Measurements from ENCODE around the gene ANKRD44. TPM values are rescaled to one million over a fixed set of nuclear protein-coding genes. Genes with fewer than 3 reads are reported as not detected.

ANKRD44 gene
- total and polyA plus RNA-seq, 7 donors: 0.35 to 9.3 (median 1.7) TPM

GRCh38 chr2:197135806-197136205, 174.8 kb downstream of the ANKRD44 start:
- no peak for ATAC-seq
- no peak for TF ChIP-seq CTCF (IDR thresholded peaks at IDR 0.05)
- Histone ChIP-seq H3K36me3 (ENCODE audit: insufficient read depth in 1 of 2, low read depth in 1 of 2) (no peaks in the 10 kb centered on the region), H3K27ac (no peak overlapping the region), H3K27me3 (ENCODE audit: insufficient read depth in 3 of 3, low read length in 2 of 3) (no peaks in the 10 kb centered on the region), H3K4me3 (no peak overlapping the region), H3K4me1 (no peaks in the 10 kb centered on the region), H3K9me3 (no peaks in the 10 kb centered on the region)
- intact Hi-C loops (cut with DNase I): no loop called here
- no peak for DNase-seq
- WGBS, 3 donors: 96 to 100% (median 100%) methylated on average over 1 of the region's 1 CpG

GRCh38 chr2:197134206-197134605, 176.4 kb downstream of the ANKRD44 start:
- Histone ChIP-seq H3K9me3 (no peaks in the 10 kb centered on the region), H3K27ac (no peak overlapping the region), H3K27me3 (ENCODE audit: insufficient read depth in 3 of 3, low read length in 2 of 3) (no peaks in the 10 kb centered on the region), H3K4me3 (no peak overlapping the region), H3K4me1 (no peaks in the 10 kb centered on the region), H3K36me3 (ENCODE audit: insufficient read depth in 1 of 2, low read depth in 1 of 2) (no peaks in the 10 kb centered on the region)
- no peak for ATAC-seq
- WGBS, 3 donors: 89 to 96% (median 91%) methylated on average over 2 of the region's 2 CpGs
- intact Hi-C loops (cut with DNase I): no loop called here
- TF ChIP-seq CTCF (IDR thresholded peaks at IDR 0.05): no peak
- DNase-seq: no peak

GRCh38 chr2:197131558-197131855, 179.1 kb downstream of the ANKRD44 start:
- Histone ChIP-seq H3K4me3 (no peak overlapping the region), H3K9me3 (no peaks in the 10 kb centered on the region), H3K36me3 (ENCODE audit: insufficient read depth in 1 of 2, low read depth in 1 of 2) (no peaks in the 10 kb centered on the region), H3K27ac (no peak overlapping the region), H3K4me1 (no peaks in the 10 kb centered on the region), H3K27me3 (ENCODE audit: insufficient read depth in 3 of 3, low read length in 2 of 3) (no peaks in the 10 kb centered on the region)
- intact Hi-C loops (cut with DNase I): no loop called here
- DNase-seq: no peak
- TF ChIP-seq CTCF (IDR thresholded peaks at IDR 0.05): no peak
- no peak for ATAC-seq
- WGBS, 3 donors: 88 to 93% (median 91%) methylated on average over 4 of the region's 4 CpGs

- intact Hi-C loops (cut with DNase I): no loop called here
- no peak for ATAC-seq
- 81 to 82% (median 81%) methylated on average over 6 of the region's 6 CpGs for WGBS, 3 donors
Observed at GRCh38 chr2:197130318-197130717, 180.3 kb downstream of the ANKRD44 start.

More at GRCh38 chr2:197130318-197130717, 180.3 kb downstream of the ANKRD44 start:
- no peaks in the 10 kb centered on the region for H3K4me1 ChIP-seq
- no peak for TF ChIP-seq CTCF (IDR thresholded peaks at IDR 0.05)
- no peaks in the 10 kb centered on the region for H3K9me3 ChIP-seq
- no peaks in the 10 kb centered on the region for H3K27me3 ChIP-seq (ENCODE audit: insufficient read depth in 3 of 3, low read length in 2 of 3)
- DNase-seq: no peak
- no peak overlapping the region for H3K27ac ChIP-seq
- peaks cover 0 to 3% of the 10 kb centered on the region in 2 donors for H3K36me3 ChIP-seq (ENCODE audit: insufficient read depth in 1 of 2, low read depth in 1 of 2)
- no peak overlapping the region for H3K4me3 ChIP-seq
